H1 (cell line): ENCODE data around the gene VIPAS39. TPM values are rescaled to one million over a fixed set of nuclear protein-coding genes. Genes with fewer than 3 reads are reported as not detected.

ENCODE experiments used
- CHD2 ChIP-seq: IDR thresholded peaks from 2 replicates; pipeline ENCODE4 v1.6.1; 2012; ENCODE audit warnings: low read length, improper control_type of control experiment
- EGR1 ChIP-seq: IDR thresholded peaks from 2 replicates; pipeline ENCODE4 v1.6.1; 2011; ENCODE audit warnings: low read depth, low read length, borderline replicate concordance
- FOSL1 ChIP-seq: IDR thresholded peaks from 2 replicates; pipeline ENCODE4 v1.6.1; 2011; ENCODE audit warnings: mild to moderate bottlenecking, low read depth, low read length, moderate library complexity; ENCODE audit not compliant: insufficient read depth
- GTF2F1 ChIP-seq: IDR thresholded peaks from 2 replicates; pipeline ENCODE4 v1.6.1; 2012; ENCODE audit warnings: low read depth, low read length, improper control_type of control experiment, borderline replicate concordance
- KDM1A ChIP-seq: fragments of 200-600, 300-600 bp; sonication (generic); IDR thresholded peaks from 2 replicates; pipeline ENCODE4 v1.7.1; 2016; ENCODE audit warnings: mild to moderate bottlenecking, low read length, borderline replicate concordance
- NRF1 ChIP-seq: IDR thresholded peaks from 2 replicates; pipeline ENCODE4 v1.6.1; 2011; ENCODE audit warnings: mild to moderate bottlenecking, low read depth, low read length, improper control_type of control experiment
- TBP ChIP-seq: IDR thresholded peaks from 2 replicates; pipeline ENCODE4 v1.6.1; 2011; ENCODE audit warnings: low read depth, low read length, improper control_type of control experiment
- polyA plus RNA-seq, 7 experiments: library from polyadenylated mRNA; depleted of rRNA in 3 of 7; stranded (reverse) in 5 of 7; unstranded in 2 of 7; fragments of >200 nt in 5 of 7; fragments of 200-250 nt in 2 of 7; gene quantifications; 1 replicate in 5 of 7; 2 replicates in 1 of 7; 4 replicates in 1 of 7; pipeline versions ENCODE4 v1.2.1 to v1.2.3, GENCODE V29; 2011 to 2013; ENCODE audit warnings: missing spikeins in 2 of 7, mixed read lengths in 2 of 7
- total RNA-seq: library from RNA; stranded (reverse); fragmentation: NEBNext Ultra II Directional; extraction: Animal tissue kit (Norgen Biotek cat#: 25700); gene quantifications from 2 replicates; pipeline ENCODE4 v1.2.1, GENCODE V29; 2021
- TF ChIP-seq, protein P1 (sequence below), 3 experiments: IDR thresholded peaks; 1 replicate in 2 of 3; 2 replicates in 1 of 3; pipeline versions ENCODE4 v1.5.1 to v1.6.1; 2011; ENCODE audit warnings: low read length in 3 of 3, mild to moderate bottlenecking in 3 of 3, inconsistent platforms in 2 of 3, low read depth in 1 of 3, moderate library complexity in 1 of 3; ENCODE audit not compliant: insufficient read depth in 1 of 3; ENCODE audit errors: control extremely low read depth in 1 of 3

The VIPAS39 gene
- total and polyA plus RNA-seq, 2 of the 8 experiments (the other 6 are each of a cell fraction or from before 2014, with no cell fraction given) = 19.6 to 20.6 TPM

DNA sequence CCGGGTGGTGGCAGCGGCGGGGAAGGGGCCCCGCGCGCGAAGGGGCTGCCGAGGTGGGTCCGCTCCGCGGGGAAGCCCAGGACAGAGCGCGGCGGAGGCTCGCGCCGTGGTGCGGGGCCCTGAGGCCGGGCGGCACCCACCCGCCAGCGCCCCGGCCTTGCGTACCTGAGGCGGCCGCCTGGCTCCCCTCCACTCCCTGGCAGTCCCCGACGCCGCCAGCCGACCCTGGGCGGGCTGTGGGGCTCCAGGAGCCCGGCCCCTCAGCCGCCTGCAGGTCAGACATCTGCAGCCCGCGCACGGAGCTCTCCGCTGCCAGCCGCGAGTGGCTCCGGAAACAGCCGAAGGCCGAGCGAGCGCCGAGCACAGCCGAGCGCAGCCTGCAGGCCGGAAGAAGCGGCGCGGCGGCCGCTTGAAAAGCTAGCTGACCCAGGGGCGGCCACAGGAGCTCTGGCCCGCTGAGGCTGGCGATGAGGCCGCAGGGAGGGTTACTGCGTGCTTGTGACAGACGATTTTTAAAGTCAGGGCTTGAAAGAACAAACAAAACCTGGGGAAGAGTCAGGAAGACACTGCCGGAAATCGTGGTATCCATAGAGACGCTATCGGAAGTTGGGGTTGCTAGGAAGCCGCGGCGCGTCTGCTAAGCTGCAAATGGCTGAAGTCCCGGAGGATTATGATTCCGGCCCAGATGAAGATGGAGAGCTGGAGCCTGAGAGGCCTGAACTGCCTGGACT, 80.5 kb downstream of the VIPAS39 start, which contains the start of the genes SAMD15 and TMED8 (continued):
- TF ChIP-seq GTF2F1 (no peak), KDM1A (no peak), TBP (0 out of 2 replicates have a peak, but pooled peaks have one; percentile 31), NRF1 (no peak), EGR1 (no peak), CHD2 (no peak), FOSL1 (no peak)
- TF ChIP-seq, protein P1, sequence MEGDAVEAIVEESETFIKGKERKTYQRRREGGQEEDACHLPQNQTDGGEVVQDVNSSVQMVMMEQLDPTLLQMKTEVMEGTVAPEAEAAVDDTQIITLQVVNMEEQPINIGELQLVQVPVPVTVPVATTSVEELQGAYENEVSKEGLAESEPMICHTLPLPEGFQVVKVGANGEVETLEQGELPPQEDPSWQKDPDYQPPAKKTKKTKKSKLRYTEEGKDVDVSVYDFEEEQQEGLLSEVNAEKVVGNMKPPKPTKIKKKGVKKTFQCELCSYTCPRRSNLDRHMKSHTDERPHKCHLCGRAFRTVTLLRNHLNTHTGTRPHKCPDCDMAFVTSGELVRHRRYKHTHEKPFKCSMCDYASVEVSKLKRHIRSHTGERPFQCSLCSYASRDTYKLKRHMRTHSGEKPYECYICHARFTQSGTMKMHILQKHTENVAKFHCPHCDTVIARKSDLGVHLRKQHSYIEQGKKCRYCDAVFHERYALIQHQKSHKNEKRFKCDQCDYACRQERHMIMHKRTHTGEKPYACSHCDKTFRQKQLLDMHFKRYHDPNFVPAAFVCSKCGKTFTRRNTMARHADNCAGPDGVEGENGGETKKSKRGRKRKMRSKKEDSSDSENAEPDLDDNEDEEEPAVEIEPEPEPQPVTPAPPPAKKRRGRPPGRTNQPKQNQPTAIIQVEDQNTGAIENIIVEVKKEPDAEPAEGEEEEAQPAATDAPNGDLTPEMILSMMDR (IDR thresholded peaks at IDR 0.05; ENCODE audit: control extremely low read depth in 1 of 3, insufficient read depth in 1 of 3, low read depth in 1 of 3, low read length in 3 of 3) = peak in 2 of 3 experiments; percentile 6 to 21; a peak in 2 of 4 replicates
